K562 (cell line): ENCODE measurements around the gene SLC7A11. TPM values are rescaled to one million over a fixed set of nuclear protein-coding genes. Genes with fewer than 3 reads are reported as not detected.

ENCODE experiments used
- ATAC-seq: fragments of 200-7000 bp; cut with Tn5 transposase; 3 replicates; pipeline ENCODE4 v1.9.1; 2020; ENCODE audit warnings: moderate library complexity
- BruUV-seq: library from RNA; stranded (reverse); fragments of 400-500 nt; replicated peaks from 2 replicates; lab custom pipeline; 2021; lab: Mats Ljungman, UMichigan
- CTCF ChIA-PET: fragments of 300-600 bp; formaldehyde crosslinking; extraction: SDS; loops from one replicate; lab custom pipeline; 2021; ENCODE audit warnings: low intra/inter-chr PET ratio; lab: Yijun Ruan, JAX
- POLR2A ChIA-PET: fragments of 300-600, 350-650 bp; sonication (Branson Sonifier 250); formaldehyde crosslinking; extraction: SDS; loops from one replicate; lab custom pipeline; 2021; ENCODE audit warnings: antibody characterized with exemption, inconsistent platforms; lab: Yijun Ruan, JAX
- DNase-seq, 4 experiments: peaks; one replicate each; pipeline versions ENCODE4 v3.0.0 to v3.0.0-alpha.2; 2011 to 2018; ENCODE audit warnings: low spot score in 3 of 4, mixed read lengths in 3 of 4; ENCODE audit errors: extremely low read depth in 1 of 4
- FAIRE-seq: peaks from 2 replicates; lab custom pipeline; 2011; peaks lifted over from hg19 to GRCh38; lab: Jason Lieb, UNC
- H2AFZ ChIP-seq: 2 replicates; pipeline ENCODE4 v1.6.0; 2011; ENCODE audit warnings: low read depth, low read length, control low read depth, inconsistent platforms
- H3K27ac ChIP-seq: fragments of 200-600 bp; 3 replicates; pipeline ENCODE4 v1.8.0; 2011; ENCODE audit warnings: low read depth, mild to moderate bottlenecking, control low read depth, inconsistent platforms, low read length, moderate library complexity, mixed read lengths; ENCODE audit errors: extremely low read depth
- H3K27me3 ChIP-seq, 2 experiments: fragments of 300-600 bp in 1 of 2; 2 replicates in 1 of 2; 3 replicates in 1 of 2; pipeline versions ENCODE4 v1.6.0 to v1.8.0; 2011; ENCODE audit warnings: inconsistent platforms in 2 of 2, low read length in 2 of 2, mild to moderate bottlenecking in 1 of 2, mixed read lengths in 1 of 2, moderate library complexity in 1 of 2; ENCODE audit not compliant: control insufficient read depth in 2 of 2, insufficient read depth in 2 of 2
- H3K36me3 ChIP-seq: fragments of 300-600 bp; 3 replicates; pipeline ENCODE4 v1.8.0; 2011; ENCODE audit warnings: mild to moderate bottlenecking, low read length, inconsistent platforms; ENCODE audit not compliant: control insufficient read depth, insufficient read depth
- H3K4me1 ChIP-seq, 2 experiments: fragments of 200-600 bp in 1 of 2; replicated peaks in 1 of 2; 2 replicates in 1 of 2; 3 replicates in 1 of 2; pipeline versions ENCODE4 v1.5.1 to v1.8.0; 2011; ENCODE audit warnings: inconsistent platforms in 2 of 2, low read length in 2 of 2, mild to moderate bottlenecking in 1 of 2, mixed read lengths in 1 of 2, moderate library complexity in 1 of 2; ENCODE audit not compliant: control insufficient read depth in 2 of 2, insufficient read depth in 2 of 2
- H3K4me2 ChIP-seq: 2 replicates; pipeline ENCODE4 v1.6.1; 2011; ENCODE audit warnings: low read length, control low read depth, inconsistent platforms, mixed read lengths; ENCODE audit not compliant: insufficient read depth
- H3K4me3 ChIP-seq: fragments of 200-600 bp; sonication (generic), shearing (Covaris generic); 2 replicates; pipeline ENCODE4 v1.5.1; 2016; ENCODE audit warnings: control low read depth, inconsistent platforms
- H3K79me2 ChIP-seq: fragments of 200-600 bp; 3 replicates; pipeline ENCODE4 v1.8.0; 2011; ENCODE audit warnings: low read length, inconsistent platforms; ENCODE audit not compliant: control insufficient read depth, insufficient read depth
- H3K9ac ChIP-seq, 2 experiments: 2 replicates each; pipeline versions ENCODE4 v1.6.0 to v1.6.1; 2011; ENCODE audit warnings: low read depth in 2 of 2, low read length in 2 of 2, control low read depth in 1 of 2, inconsistent platforms in 1 of 2, mild to moderate bottlenecking in 1 of 2, mixed read lengths in 1 of 2; ENCODE audit not compliant: insufficient read depth in 1 of 2
- H3K9me1 ChIP-seq: one replicate; pipeline ENCODE4 v1.6.0; 2011; ENCODE audit warnings: inconsistent platforms, mild to moderate bottlenecking, low read length, moderate library complexity; ENCODE audit not compliant: control insufficient read depth, insufficient read depth
- H3K9me3 ChIP-seq: replicated peaks from 2 replicates; pipeline ENCODE4 v1.5.1; 2011; ENCODE audit warnings: low read depth, low read length, inconsistent platforms; ENCODE audit not compliant: control insufficient read depth, insufficient read depth
- H4K20me1 ChIP-seq: replicated peaks from 2 replicates; pipeline ENCODE4 v1.6.1; 2011; ENCODE audit warnings: low read length, inconsistent platforms, mixed read lengths; ENCODE audit not compliant: control insufficient read depth, insufficient read depth
- CREM ChIP-seq: IDR thresholded peaks from 2 replicates; pipeline ENCODE4 v1.6.1; 2014; ENCODE audit warnings: antibody characterized with exemption, low read depth
- GTF2E2 ChIP-seq: fragments of 200-800 bp; sonication (Bioruptor generic); IDR thresholded peaks from 2 replicates; pipeline ENCODE4 v1.6.1; 2016; ENCODE audit warnings: missing genetic modification characterization, missing compliant biosample characterization
- NFE2 ChIP-seq: IDR thresholded peaks from 2 replicates; pipeline ENCODE4 v1.6.1; 2014; ENCODE audit warnings: antibody characterized with exemption, low read depth
- ZNF764 ChIP-seq: fragments of 250-450 bp; sonication (Bioruptor Pico); IDR thresholded peaks from 2 replicates; pipeline ENCODE4 v1.4.0; 2020; ENCODE audit warnings: low read depth, mild to moderate bottlenecking, moderate library complexity
- WGBS: fragments of 100-300 bp; shearing (Covaris generic); methylation state at CpG from one replicate; pipeline ENCODE4 v1.1.6; 2016; ENCODE audit warnings: low coverage, mixed read lengths; ENCODE audit not compliant: insufficient coverage; ENCODE audit errors: missing lambda C conversion rate; 5-methylcytosine and 5-hydroxymethylcytosine counted together
- in situ Hi-C: fragments of 300-500 bp; cut with MboI; formaldehyde crosslinking; loops from 4 replicates; pipeline ENCODE4 v1.15.0; 2018; ENCODE audit warnings: inconsistent platforms, mixed read lengths
- intact Hi-C: fragments of 100-400 bp; cut with micrococcal nuclease; formaldehyde crosslinking; loops from 2 replicates; pipeline ENCODE4 v1.14.2; 2022
- polyA plus RNA-seq, 8 experiments: library from polyadenylated mRNA; depleted of rRNA in 4 of 8; stranded (reverse) in 5 of 8; unstranded in 3 of 8; fragments of >200 nt; fragmentation: Nextera tagmentation in 2 of 8; fragmentation: Illumina TruSeq in 1 of 8; extraction: Ambion mirVana in 2 of 8; extraction: Trizol in 1 of 8; gene quantifications; 2 replicates each; pipeline versions ENCODE4 v1.2.1 to v1.2.3, GENCODE V29; 2011 to 2014; ENCODE audit warnings: inconsistent platforms in 1 of 8, missing spikeins in 1 of 8
- total RNA-seq, 7 experiments: library from RNA; depleted of rRNA in 6 of 7; stranded (reverse); fragments of >200 nt in 6 of 7; fragmentation: Illumina TruSeq in 2 of 7; extraction: Trizol in 2 of 7; gene quantifications; 2 replicates each; pipeline versions ENCODE4 v1.2.1 to v1.2.3, GENCODE V29; 2011 to 2021; ENCODE audit warnings: low replicate concordance in 1 of 7
- TF ChIP-seq, protein P1 (sequence below): sonication (generic); formaldehyde crosslinking; IDR thresholded peaks from 2 replicates; pipeline ENCODE4 v1.8.0; 2023; ENCODE audit warnings: missing genetic modification reagents, mild to moderate bottlenecking, borderline replicate concordance

The SLC7A11 gene
- total and polyA plus RNA-seq, 9 of the 15 experiments (the other 6 are each of a cell fraction or from before 2014, with no cell fraction given) = 4.5 to 26.1 (median 13.5) TPM

- ATAC-seq = no peak
- no peak for DNase-seq
- BruUV-seq = no TSS peak
- 17% methylated on average over 1 of the region's 1 CpG for WGBS
- intact Hi-C loops = no loop called here
- no peaks in the 10 kb centered on the region for H3K27me3 ChIP-seq
- H4K20me1 ChIP-seq = no peaks in the 10 kb centered on the region
- ChIA-PET CTCF (no interaction called here), POLR2A (no interaction called here)
- FAIRE-seq = no peak
- H3K9ac ChIP-seq = no peak overlapping the region
- H3K9me1 ChIP-seq = no peaks in the 10 kb centered on the region
- H3K4me1 ChIP-seq = no peaks in the 10 kb centered on the region
- H3K27ac ChIP-seq = no peak overlapping the region
- H3K79me2 ChIP-seq = no peaks in the 10 kb centered on the region
- no peak overlapping the region for H2AFZ ChIP-seq
- H3K4me2 ChIP-seq = no peak overlapping the region
- no peaks in the 10 kb centered on the region for H3K36me3 ChIP-seq
- in situ Hi-C loops = no loop called here
- H3K4me3 ChIP-seq = no peak overlapping the region
- TF ChIP-seq ZNF764 (no peak), CREM (no peak), GTF2E2 (tag) (no peak), NFE2 (no peak)
- TF ChIP-seq, protein P1, sequence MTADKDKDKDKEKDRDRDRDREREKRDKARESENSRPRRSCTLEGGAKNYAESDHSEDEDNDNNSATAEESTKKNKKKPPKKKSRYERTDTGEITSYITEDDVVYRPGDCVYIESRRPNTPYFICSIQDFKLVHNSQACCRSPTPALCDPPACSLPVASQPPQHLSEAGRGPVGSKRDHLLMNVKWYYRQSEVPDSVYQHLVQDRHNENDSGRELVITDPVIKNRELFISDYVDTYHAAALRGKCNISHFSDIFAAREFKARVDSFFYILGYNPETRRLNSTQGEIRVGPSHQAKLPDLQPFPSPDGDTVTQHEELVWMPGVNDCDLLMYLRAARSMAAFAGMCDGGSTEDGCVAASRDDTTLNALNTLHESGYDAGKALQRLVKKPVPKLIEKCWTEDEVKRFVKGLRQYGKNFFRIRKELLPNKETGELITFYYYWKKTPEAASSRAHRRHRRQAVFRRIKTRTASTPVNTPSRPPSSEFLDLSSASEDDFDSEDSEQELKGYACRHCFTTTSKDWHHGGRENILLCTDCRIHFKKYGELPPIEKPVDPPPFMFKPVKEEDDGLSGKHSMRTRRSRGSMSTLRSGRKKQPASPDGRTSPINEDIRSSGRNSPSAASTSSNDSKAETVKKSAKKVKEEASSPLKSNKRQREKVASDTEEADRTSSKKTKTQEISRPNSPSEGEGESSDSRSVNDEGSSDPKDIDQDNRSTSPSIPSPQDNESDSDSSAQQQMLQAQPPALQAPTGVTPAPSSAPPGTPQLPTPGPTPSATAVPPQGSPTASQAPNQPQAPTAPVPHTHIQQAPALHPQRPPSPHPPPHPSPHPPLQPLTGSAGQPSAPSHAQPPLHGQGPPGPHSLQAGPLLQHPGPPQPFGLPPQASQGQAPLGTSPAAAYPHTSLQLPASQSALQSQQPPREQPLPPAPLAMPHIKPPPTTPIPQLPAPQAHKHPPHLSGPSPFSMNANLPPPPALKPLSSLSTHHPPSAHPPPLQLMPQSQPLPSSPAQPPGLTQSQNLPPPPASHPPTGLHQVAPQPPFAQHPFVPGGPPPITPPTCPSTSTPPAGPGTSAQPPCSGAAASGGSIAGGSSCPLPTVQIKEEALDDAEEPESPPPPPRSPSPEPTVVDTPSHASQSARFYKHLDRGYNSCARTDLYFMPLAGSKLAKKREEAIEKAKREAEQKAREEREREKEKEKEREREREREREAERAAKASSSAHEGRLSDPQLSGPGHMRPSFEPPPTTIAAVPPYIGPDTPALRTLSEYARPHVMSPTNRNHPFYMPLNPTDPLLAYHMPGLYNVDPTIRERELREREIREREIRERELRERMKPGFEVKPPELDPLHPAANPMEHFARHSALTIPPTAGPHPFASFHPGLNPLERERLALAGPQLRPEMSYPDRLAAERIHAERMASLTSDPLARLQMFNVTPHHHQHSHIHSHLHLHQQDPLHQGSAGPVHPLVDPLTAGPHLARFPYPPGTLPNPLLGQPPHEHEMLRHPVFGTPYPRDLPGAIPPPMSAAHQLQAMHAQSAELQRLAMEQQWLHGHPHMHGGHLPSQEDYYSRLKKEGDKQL (CRISPR knock-in tag) = no peak
- H3K9me3 ChIP-seq = no peaks in the 10 kb centered on the region
Measured at GRCh38 chr4:138275216-138275615, 33.1 kb upstream of the SLC7A11 start.
